ENCODE results near the gene TBX19.

GRCh38 chr1:168344517-168344916 lies 63.8 kb downstream of the TBX19 start:
- TF ChIP-seq CTCF (IDR thresholded peaks at IDR 0.05) (no peak), EP300 (IDR thresholded peaks at IDR 0.05) (no peak)

Measured in tibial nerve (tissue), 4 donors.